AG10803 (cell line): ENCODE measurements around the gene CACNA1I.

ENCODE experiments used
- DNase-seq: peaks from one replicate; pipeline ENCODE4 v3.0.0; 2010; ENCODE audit warnings: low read depth
- H3K4me3 ChIP-seq: 2 replicates; pipeline ENCODE4 v1.5.1; 2011; ENCODE audit warnings: mild to moderate bottlenecking, low read length, control low read depth
- TF ChIP-seq, protein P1 (sequence below): conservative IDR thresholded peaks from 2 replicates; pipeline ENCODE4 v1.5.1; 2011; ENCODE audit warnings: mild to moderate bottlenecking, low read length, control low read depth, inconsistent platforms

CACNA1I gene

DNA sequence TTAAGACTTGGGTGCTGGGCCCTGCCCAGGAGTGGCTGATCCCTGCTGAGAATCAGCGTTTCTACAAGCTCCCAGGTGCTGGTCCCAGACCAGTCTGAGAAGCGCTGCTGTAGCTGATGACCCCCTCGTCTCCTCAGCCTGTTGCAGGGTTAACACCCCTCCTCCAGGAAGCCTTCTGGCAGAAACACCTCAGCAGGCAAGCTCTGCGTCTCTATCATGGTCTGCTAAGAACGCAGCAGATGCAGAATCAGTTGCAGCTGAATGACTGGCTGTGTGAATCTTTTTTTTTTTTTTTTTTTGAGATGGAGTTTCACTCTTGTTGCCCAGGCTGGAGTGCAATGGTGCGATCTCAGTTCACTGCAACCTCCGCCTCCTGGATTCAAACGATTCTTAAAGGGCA, 132.5 kb downstream of the CACNA1I start:
- TF ChIP-seq, protein P1, sequence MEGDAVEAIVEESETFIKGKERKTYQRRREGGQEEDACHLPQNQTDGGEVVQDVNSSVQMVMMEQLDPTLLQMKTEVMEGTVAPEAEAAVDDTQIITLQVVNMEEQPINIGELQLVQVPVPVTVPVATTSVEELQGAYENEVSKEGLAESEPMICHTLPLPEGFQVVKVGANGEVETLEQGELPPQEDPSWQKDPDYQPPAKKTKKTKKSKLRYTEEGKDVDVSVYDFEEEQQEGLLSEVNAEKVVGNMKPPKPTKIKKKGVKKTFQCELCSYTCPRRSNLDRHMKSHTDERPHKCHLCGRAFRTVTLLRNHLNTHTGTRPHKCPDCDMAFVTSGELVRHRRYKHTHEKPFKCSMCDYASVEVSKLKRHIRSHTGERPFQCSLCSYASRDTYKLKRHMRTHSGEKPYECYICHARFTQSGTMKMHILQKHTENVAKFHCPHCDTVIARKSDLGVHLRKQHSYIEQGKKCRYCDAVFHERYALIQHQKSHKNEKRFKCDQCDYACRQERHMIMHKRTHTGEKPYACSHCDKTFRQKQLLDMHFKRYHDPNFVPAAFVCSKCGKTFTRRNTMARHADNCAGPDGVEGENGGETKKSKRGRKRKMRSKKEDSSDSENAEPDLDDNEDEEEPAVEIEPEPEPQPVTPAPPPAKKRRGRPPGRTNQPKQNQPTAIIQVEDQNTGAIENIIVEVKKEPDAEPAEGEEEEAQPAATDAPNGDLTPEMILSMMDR = no peak
- no peak for DNase-seq
- H3K4me3 ChIP-seq = no peak overlapping the region

- no peak overlapping the region for H3K4me3 ChIP-seq
- TF ChIP-seq, protein P1 = no peak
- DNase-seq = no peak
Observed at GRCh38 chr22:39703928-39704639, 133.5 kb downstream of the CACNA1I start.

- no peak overlapping the region for H3K4me3 ChIP-seq
Observed at GRCh38 chr22:39705386-39705785, 134.8 kb downstream of the CACNA1I start.

GRCh38 chr22:39706376-39707140, 136.0 kb downstream of the CACNA1I start:
- DNase-seq = no peak
- TF ChIP-seq, protein P1 = no peak
- H3K4me3 ChIP-seq = no peak overlapping the region

More at GRCh38 chr22:39705386-39705785, 134.8 kb downstream of the CACNA1I start:
- TF ChIP-seq, protein P1 = no peak
- no peak for DNase-seq

GRCh38 chr22:39707351-39707750, 136.8 kb downstream of the CACNA1I start:
- no peak for DNase-seq
- TF ChIP-seq, protein P1 = no peak
- no peak overlapping the region for H3K4me3 ChIP-seq

GRCh38 chr22:39707816-39708215, 137.3 kb downstream of the CACNA1I start:
- TF ChIP-seq, protein P1 = no peak
- no peak overlapping the region for H3K4me3 ChIP-seq
- no peak for DNase-seq
